Activated CD4-positive, alpha-beta T cell treated with anti-CD3 and anti-CD28 coated beads, Interleukin-2, amount 10 ng/mL, durations not matched to agents 7 days and 5 days (primary cell): ENCODE results near the gene DGAT2L6. TPM values are rescaled to one million over a fixed set of nuclear protein-coding genes. Genes with fewer than 3 reads are reported as not detected.
"Not testable (repeated sequence)": the region's sequence is repeated elsewhere in the genome, so short reads cannot be mapped to it uniquely, and the experiment has no call there.

Experiments
- CTCF ChIA-PET: fragments of 350-600 bp; sonication (Branson Sonifier 250); formaldehyde crosslinking; loops from one replicate; lab custom pipeline; 2021; ENCODE audit warnings: antibody characterized with exemption; lab: Charles Lee
- POLR2A ChIA-PET: fragments of 350-600 bp; sonication (Branson Sonifier 250); formaldehyde crosslinking; loops from one replicate; lab custom pipeline; 2021; ENCODE audit warnings: antibody characterized with exemption; lab: Charles Lee
- DNase-seq: peaks from one replicate; pipeline ENCODE4 v3.0.0-alpha.2; 2020
- H3K27ac Mint-ChIP-seq: one replicate; pipeline ENCODE4 v1.8.0; 2021; ENCODE audit warnings: mild to moderate bottlenecking, moderate library complexity, mixed read lengths
- H3K27me3 Mint-ChIP-seq: one replicate; pipeline ENCODE4 v1.8.0; 2021; ENCODE audit warnings: mixed read lengths
- H3K36me3 Mint-ChIP-seq: one replicate; pipeline ENCODE4 v1.8.0; 2021; ENCODE audit warnings: low read depth, mixed read lengths
- H3K4me1 Mint-ChIP-seq: one replicate; pipeline ENCODE4 v1.8.0; 2021; ENCODE audit warnings: mixed read lengths
- H3K4me3 Mint-ChIP-seq: one replicate; pipeline ENCODE4 v1.8.0; 2021; ENCODE audit warnings: mild to moderate bottlenecking, moderate library complexity, mixed read lengths
- H3K9me3 Mint-ChIP-seq: one replicate; pipeline ENCODE4 v1.8.0; 2021; ENCODE audit warnings: mixed read lengths
- total RNA-seq, 2 experiments: library from RNA; stranded (reverse); gene quantifications; one replicate each; pipeline ENCODE4 v1.2.3, GENCODE V29; 2021

Gene DGAT2L6
- total RNA-seq, 2 experiments from 2014 or later, result not detected

DNA sequence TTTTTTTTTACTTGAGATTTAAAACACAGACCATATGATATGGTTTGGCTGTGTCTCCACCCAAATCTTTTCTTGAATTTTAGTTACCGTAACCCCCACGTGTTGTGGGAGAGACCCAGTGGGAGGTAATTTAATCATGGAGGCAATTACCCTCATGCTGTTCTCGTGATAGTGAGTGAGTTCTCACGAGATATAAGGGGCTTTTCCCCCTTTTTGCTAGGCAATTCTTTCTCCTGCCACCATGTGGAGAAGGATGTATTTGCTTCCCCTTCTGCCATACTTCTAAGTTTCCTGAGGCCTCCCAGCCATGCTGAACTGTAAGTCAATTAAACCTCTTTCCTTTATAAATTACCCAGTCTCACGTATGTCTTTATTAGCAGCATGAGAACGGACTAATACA, 32.3 kb downstream of the DGAT2L6 start:
- H3K27me3 Mint-ChIP-seq, DNase-seq, H3K27ac Mint-ChIP-seq, H3K4me3 Mint-ChIP-seq, POLR2A ChIA-PET, H3K4me1 Mint-ChIP-seq, H3K36me3 Mint-ChIP-seq, H3K9me3 Mint-ChIP-seq: not testable (repeated sequence)
- CTCF ChIA-PET, result interaction anchor here (1.5 kb wide), 1 partner anchor 12 kb away, joined by 3 read pairs; no protein-coding TSS in a partner anchor

GRCh38 chrX:70219938-70220764, 42.9 kb downstream of the DGAT2L6 start:
- Mint-ChIP-seq H3K4me1 (no peaks in the 10 kb centered on the region), H3K27me3 (no peaks in the 10 kb centered on the region), H3K4me3 (no peak overlapping the region), H3K36me3 (no peaks in the 10 kb centered on the region), H3K9me3 (no peaks in the 10 kb centered on the region), H3K27ac (no peak overlapping the region)
- DNase-seq, result no peak
- ChIA-PET CTCF (no interaction called here), POLR2A (no interaction called here)

GRCh38 chrX:70226048-70226447, 48.8 kb downstream of the DGAT2L6 start:
- Mint-ChIP-seq H3K4me1 (no peaks in the 10 kb centered on the region), H3K27me3 (no peaks in the 10 kb centered on the region), H3K36me3 (no peaks in the 10 kb centered on the region), H3K9me3 (no peaks in the 10 kb centered on the region), H3K27ac (no peak overlapping the region), H3K4me3 (no peak overlapping the region)
- POLR2A ChIA-PET, result no interaction called here
- CTCF ChIA-PET, result no interaction called here
- no peak for DNase-seq

DNA sequence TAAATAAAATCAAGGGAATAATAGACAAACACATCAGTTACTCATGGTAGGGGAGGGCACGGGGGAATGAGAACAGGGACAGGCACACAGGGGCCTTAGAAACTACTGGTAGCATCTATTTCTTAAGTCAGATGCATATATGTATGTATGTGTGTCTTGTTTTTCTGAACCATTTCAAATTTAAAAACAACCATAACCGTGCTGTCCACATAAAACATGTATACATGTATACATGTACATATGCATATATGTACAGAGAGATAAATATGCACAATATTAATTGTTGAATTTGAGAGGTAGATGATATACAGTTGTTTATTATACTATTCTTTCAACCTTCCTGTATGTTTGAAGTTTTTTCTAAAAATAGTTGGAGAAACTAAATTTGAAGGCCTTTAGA, 49.4 kb downstream of the DGAT2L6 start:
- H3K36me3 Mint-ChIP-seq, result no peaks in the 10 kb centered on the region
- no peaks in the 10 kb centered on the region for H3K27me3 Mint-ChIP-seq
- POLR2A ChIA-PET, result no interaction called here
- H3K27ac Mint-ChIP-seq, result no peak overlapping the region
- CTCF ChIA-PET, result no interaction called here
- H3K4me3 Mint-ChIP-seq, result no peak overlapping the region
- H3K9me3 Mint-ChIP-seq, result no peaks in the 10 kb centered on the region
- DNase-seq, result no peak
- H3K4me1 Mint-ChIP-seq, result no peaks in the 10 kb centered on the region

DNA sequence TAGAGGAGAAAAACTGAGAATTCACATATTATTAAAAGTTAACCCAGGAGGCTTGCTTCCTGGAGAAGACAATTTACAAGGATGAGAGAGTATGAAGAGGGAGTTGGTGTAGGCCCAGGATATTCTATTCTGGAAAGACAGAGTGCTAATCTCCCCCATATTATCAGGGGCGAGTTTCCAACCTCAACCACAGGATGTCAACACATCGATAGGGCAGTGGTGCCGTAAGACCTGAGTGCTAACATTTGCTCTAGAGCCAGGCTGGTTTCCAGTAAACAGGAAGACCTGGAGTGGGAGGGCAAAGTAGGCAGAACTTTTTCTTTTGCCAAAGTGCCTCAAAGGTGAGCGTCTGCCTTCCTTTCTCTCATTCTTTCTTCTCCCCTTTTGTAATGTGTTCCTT, 54.4 kb downstream of the DGAT2L6 start:
- H3K9me3 Mint-ChIP-seq, result no peaks in the 10 kb centered on the region
- ChIA-PET CTCF (no interaction called here), POLR2A (no interaction called here)
- H3K4me3 Mint-ChIP-seq, result no peak overlapping the region
- H3K27me3 Mint-ChIP-seq, result no peaks in the 10 kb centered on the region
- H3K4me1 Mint-ChIP-seq, result no peaks in the 10 kb centered on the region
- no peak for DNase-seq
- H3K27ac Mint-ChIP-seq, result no peak overlapping the region
- H3K36me3 Mint-ChIP-seq, result no peaks in the 10 kb centered on the region

GRCh38 chrX:70234355-70234754, 57.1 kb downstream of the DGAT2L6 start, which contains the start of gene AWAT1:
TSS of gene AWAT1 (plus strand) at chrX:70234655. CDS start at chrX:70234696, 41 bp downstream.
- POLR2A ChIA-PET, result no interaction called here
- Mint-ChIP-seq H3K27me3 (no peaks in the 10 kb centered on the region), H3K4me3 (no peak within 1 kb of the TSS), H3K36me3 (no peaks in the 10 kb centered on the region), H3K27ac (no peak within 1 kb of the TSS), H3K9me3 (no peaks in the 10 kb centered on the region), H3K4me1 (no peaks in the 10 kb centered on the region)
- CTCF ChIA-PET, result no interaction called here
- no peak for DNase-seq

DNA sequence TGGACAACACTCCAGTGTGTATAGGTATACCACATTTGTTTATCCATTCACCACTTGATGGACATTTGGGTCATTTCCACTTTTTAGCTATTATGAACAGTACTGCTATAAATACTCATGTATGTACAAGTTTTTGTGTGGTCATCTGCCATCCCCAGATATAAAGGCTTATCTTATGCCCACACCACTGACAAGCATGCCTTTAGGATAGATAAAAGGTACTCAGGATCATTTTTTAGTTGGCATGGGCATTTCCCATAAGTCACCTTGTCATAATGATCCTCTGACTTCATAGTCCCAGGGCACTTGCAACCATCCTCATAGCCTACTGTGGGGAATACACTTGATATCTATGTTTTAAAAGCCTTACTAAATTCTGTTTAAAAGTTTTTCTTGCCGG, 63.5 kb downstream of the DGAT2L6 start:
- CTCF ChIA-PET, result interaction anchor here (1.0 kb wide), 1 partner anchor 13 kb away, joined by 4 read pairs; no protein-coding TSS in a partner anchor
- Mint-ChIP-seq H3K27me3 (no peaks in the 10 kb centered on the region), H3K9me3 (no peaks in the 10 kb centered on the region), H3K4me3 (no peak overlapping the region), H3K4me1 (no peaks in the 10 kb centered on the region), H3K36me3 (no peaks in the 10 kb centered on the region), H3K27ac (no peak overlapping the region)
- POLR2A ChIA-PET, result no interaction called here
- no peak for DNase-seq

DNA sequence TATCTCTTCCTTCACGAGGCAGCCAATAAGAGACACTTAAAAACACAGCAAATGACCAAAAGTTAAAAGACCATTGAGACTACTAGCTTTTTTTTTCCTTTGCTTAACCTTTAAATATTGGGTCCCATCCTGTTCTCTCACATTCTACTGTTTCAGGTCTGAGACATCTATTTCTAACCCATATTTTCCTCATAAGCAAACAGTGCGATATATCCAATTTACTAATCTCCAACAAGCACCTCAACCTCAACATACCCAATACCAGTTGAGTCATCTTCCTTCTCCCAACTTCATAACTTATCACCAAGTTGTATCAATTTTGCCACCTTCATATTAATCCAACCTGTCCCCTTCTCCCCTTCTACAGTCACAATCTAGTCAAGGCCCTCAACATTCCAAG, 64.2 kb downstream of the DGAT2L6 start:
- CTCF ChIA-PET, result interaction anchor here (0.6 kb wide), 1 partner anchor 229 kb away, joined by 3 read pairs; no protein-coding TSS in a partner anchor
- H3K27me3 Mint-ChIP-seq, result no peaks in the 10 kb centered on the region
- no peaks in the 10 kb centered on the region for H3K4me1 Mint-ChIP-seq
- H3K27ac Mint-ChIP-seq, result no peak overlapping the region
- DNase-seq, result no peak
- no peaks in the 10 kb centered on the region for H3K36me3 Mint-ChIP-seq
- no peaks in the 10 kb centered on the region for H3K9me3 Mint-ChIP-seq
- H3K4me3 Mint-ChIP-seq, result no peak overlapping the region
- POLR2A ChIA-PET, result no interaction called here

GRCh38 chrX:70243601-70244000, 66.3 kb downstream of the DGAT2L6 start:
- H3K4me1 Mint-ChIP-seq, H3K9me3 Mint-ChIP-seq, H3K36me3 Mint-ChIP-seq, DNase-seq, H3K27me3 Mint-ChIP-seq, H3K4me3 Mint-ChIP-seq, H3K27ac Mint-ChIP-seq, POLR2A ChIA-PET: not testable (repeated sequence)
- CTCF ChIA-PET, result interaction anchor here (0.6 kb wide), 1 partner anchor 52 kb away, joined by 6 read pairs; no protein-coding TSS in a partner anchor

DNA sequence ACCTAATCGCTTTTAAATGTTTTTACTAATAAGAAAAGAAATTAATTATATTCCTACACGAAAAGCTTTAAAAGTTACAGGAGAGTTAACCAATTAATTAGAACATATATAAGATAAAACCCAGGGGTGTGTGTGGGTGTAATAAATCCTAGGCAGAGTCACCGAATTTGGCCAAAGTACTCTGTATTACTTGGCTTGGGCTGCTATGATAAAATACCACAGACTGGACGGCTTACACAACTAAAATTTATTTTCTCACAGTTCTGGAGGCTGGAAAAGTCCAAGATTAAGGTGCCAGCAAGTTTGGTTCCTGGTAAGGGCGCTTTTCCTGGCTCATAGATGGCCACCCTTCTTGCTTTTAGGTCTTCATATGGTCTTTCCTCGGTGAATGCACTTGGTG, 67.6 kb downstream of the DGAT2L6 start:
- no peaks in the 10 kb centered on the region for H3K36me3 Mint-ChIP-seq
- no peak for DNase-seq
- CTCF ChIA-PET, result interaction anchor here (0.8 kb wide), 1 partner anchor 14 kb away, joined by 3 read pairs; no protein-coding TSS in a partner anchor
- no peaks in the 10 kb centered on the region for H3K27me3 Mint-ChIP-seq
- POLR2A ChIA-PET, result no interaction called here
- H3K4me3 Mint-ChIP-seq, result no peak overlapping the region
- no peaks in the 10 kb centered on the region for H3K9me3 Mint-ChIP-seq
- H3K4me1 Mint-ChIP-seq, result no peaks in the 10 kb centered on the region
- H3K27ac Mint-ChIP-seq, result no peak overlapping the region

GRCh38 chrX:70247252-70247651, 70.0 kb downstream of the DGAT2L6 start:
- ChIA-PET POLR2A (no interaction called here), CTCF (no interaction called here)
- H3K27ac Mint-ChIP-seq, result no peak overlapping the region
- no peaks in the 10 kb centered on the region for H3K36me3 Mint-ChIP-seq
- no peak overlapping the region for H3K4me3 Mint-ChIP-seq
- no peaks in the 10 kb centered on the region for H3K4me1 Mint-ChIP-seq
- no peaks in the 10 kb centered on the region for H3K27me3 Mint-ChIP-seq
- H3K9me3 Mint-ChIP-seq, result no peaks in the 10 kb centered on the region
- no peak for DNase-seq

GRCh38 chrX:70252491-70252890, 75.2 kb downstream of the DGAT2L6 start:
- Mint-ChIP-seq H3K27ac (no peak overlapping the region), H3K27me3 (no peaks in the 10 kb centered on the region), H3K36me3 (no peaks in the 10 kb centered on the region), H3K4me1 (peaks cover 12% of the 10 kb centered on the region), H3K9me3 (no peaks in the 10 kb centered on the region), H3K4me3 (no peak overlapping the region)
- DNase-seq, result no peak
- ChIA-PET POLR2A (no interaction called here), CTCF (no interaction called here)

DNA sequence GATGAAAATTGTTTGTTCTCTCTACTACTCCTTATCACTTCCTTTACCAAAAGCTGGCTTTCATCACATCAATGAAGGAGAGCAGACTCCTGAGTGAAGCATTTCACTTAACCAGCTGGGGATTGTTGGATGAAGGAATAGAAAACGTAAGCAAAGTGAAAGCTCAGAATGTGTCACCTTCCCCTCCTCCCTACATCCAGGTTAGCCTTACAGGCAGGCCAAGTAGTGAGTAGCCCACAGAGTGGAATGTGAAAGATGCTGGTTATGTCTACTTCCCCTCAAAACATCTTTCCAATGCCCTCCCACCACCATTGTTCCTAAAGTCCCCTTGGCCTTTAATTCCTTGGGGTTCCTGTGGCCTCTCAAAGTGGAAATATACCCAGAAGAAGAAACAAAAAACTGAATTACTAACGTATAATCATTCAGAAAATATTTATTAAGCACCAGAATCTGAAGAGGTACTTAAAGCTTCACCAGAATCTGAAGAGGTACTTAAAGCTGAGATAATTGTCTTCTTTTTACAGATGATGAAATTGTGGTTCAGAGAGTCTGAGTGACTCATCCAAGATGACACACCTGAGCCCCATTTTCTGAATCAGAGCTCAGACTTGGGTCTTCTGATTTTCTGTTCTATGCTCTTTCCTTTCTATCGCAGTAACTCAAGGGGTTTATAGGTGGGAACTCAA, 76.2 kb downstream of the DGAT2L6 start:
- no peak for DNase-seq
- Mint-ChIP-seq H3K4me3 (no peak overlapping the region), H3K27ac (no peak overlapping the region), H3K27me3 (no peaks in the 10 kb centered on the region), H3K4me1 (peaks cover 12% of the 10 kb centered on the region), H3K36me3 (no peaks in the 10 kb centered on the region), H3K9me3 (no peaks in the 10 kb centered on the region)
- ChIA-PET CTCF (no interaction called here), POLR2A (no interaction called here)
